ENCODE results near the gene VSIG2.

VSIG2 gene

DNA sequence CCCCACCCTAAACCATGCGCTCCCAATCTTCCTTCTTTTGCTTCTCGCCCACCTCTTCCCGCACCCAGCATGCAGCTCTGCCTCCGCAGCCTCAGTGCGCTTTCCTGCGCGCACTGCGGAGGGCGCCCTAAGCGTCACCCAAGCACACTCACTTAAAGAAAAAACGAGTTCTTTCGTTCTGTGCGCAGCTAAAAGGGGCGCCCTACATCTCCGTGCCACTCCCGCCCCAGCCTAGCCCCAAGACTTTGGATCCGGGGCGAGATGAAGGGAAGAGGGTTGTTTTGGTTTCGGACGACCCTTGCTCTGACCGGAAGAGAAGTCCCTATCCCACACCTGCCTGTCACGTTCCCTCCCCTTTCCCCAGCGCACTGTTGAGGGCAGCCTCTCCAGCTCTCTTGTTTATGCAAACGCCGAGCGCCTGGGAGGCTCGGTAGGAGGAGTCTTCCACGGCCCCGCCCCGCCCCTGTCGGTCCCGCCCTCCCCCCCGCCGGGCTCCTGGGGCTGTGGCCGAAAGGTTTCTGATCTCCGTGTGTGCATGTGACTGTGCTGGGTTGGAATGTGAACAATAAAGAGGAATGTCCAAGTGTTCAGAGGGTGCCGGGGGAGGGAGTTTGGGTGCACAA, 5.3 kb downstream of the VSIG2 start:
- H3K4me3 ChIP-seq (ENCODE audit: insufficient read length, low read depth) = peak overlapping the region; percentile 65
- peak; percentile 72 for DNase-seq (ENCODE audit: low read depth, low spot score)
- peaks cover 9% of the 10 kb centered on the region for H3K4me1 ChIP-seq (ENCODE audit: insufficient read depth, insufficient read length)
- no peaks in the 10 kb centered on the region for H3K9me3 ChIP-seq (ENCODE audit: insufficient read depth, low read length)
- H3K9ac ChIP-seq (ENCODE audit: insufficient read length, low read depth) = peak overlapping the region; percentile 78
- TF ChIP-seq YY1 (IDR thresholded peaks at IDR 0.05; ENCODE audit: insufficient read depth, insufficient read length) (no peak), SUZ12 (IDR thresholded peaks at IDR 0.05; ENCODE audit: extremely low read depth, insufficient read depth, insufficient read length) (no peak), ZNF274 (IDR thresholded peaks at IDR 0.05; ENCODE audit: low read depth, low read length) (no peak)
- H3K36me3 ChIP-seq (ENCODE audit: insufficient read depth, insufficient read length, low read length) = no peaks in the 10 kb centered on the region
- H3K27me3 ChIP-seq (ENCODE audit: insufficient read depth, insufficient read length) = peaks cover 60% of the 10 kb centered on the region

DNA sequence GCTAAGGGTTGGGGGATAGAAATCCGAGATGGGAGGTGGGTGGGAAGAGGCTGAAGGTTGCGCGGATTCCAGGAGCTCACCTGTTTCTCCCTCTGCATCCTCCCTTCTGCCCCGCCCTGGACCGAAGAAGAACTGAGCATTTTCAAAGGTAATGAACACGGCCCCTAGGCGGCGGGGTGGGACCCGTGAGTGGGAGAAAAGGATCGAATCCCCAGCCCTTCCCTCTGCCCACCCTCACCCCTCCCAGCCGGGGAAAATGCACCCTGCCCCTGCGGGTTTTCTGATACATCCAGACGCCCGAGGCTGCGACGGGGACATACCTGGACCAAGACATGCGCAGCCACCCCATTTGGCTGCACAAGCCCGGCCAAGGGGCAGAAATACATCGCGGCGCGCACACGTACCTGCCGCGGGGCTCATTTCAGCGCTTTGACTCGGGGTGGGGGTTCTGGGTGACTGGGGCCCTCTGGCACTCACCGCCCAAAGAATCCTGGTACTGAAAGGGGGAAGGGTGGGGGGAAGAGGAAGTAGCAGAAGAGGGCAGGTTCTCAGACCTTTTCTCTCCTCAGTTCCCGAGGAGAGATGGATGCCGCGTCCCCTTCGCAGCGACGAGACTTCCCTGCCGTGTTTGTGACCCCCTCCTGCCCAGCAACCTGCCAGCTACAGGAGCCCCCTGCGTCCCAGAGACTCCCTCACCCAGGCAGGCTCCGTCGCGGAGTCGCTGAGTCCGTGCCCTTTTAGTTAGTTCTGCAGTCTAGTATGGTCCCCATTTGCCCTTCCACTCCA, 6.0 kb downstream of the VSIG2 start:
- Histone ChIP-seq H3K9me3 (ENCODE audit: insufficient read depth, low read length) (no peaks in the 10 kb centered on the region), H3K4me1 (ENCODE audit: insufficient read depth, insufficient read length) (peaks cover 9% of the 10 kb centered on the region), H3K36me3 (ENCODE audit: insufficient read depth, insufficient read length, low read length) (no peaks in the 10 kb centered on the region), H3K4me3 (ENCODE audit: insufficient read length, low read depth) (peak overlapping the region; percentile 65), H3K27me3 (ENCODE audit: insufficient read depth, insufficient read length) (peaks cover 67% of the 10 kb centered on the region), H3K9ac (ENCODE audit: insufficient read length, low read depth) (peak overlapping the region; percentile 78)
- TF ChIP-seq YY1 (IDR thresholded peaks at IDR 0.05; ENCODE audit: insufficient read depth, insufficient read length) (no peak), ZNF274 (IDR thresholded peaks at IDR 0.05; ENCODE audit: low read depth, low read length) (no peak), SUZ12 (IDR thresholded peaks at IDR 0.05; ENCODE audit: extremely low read depth, insufficient read depth, insufficient read length) (no peak)
- no peak for DNase-seq (ENCODE audit: low read depth, low spot score)

DNA sequence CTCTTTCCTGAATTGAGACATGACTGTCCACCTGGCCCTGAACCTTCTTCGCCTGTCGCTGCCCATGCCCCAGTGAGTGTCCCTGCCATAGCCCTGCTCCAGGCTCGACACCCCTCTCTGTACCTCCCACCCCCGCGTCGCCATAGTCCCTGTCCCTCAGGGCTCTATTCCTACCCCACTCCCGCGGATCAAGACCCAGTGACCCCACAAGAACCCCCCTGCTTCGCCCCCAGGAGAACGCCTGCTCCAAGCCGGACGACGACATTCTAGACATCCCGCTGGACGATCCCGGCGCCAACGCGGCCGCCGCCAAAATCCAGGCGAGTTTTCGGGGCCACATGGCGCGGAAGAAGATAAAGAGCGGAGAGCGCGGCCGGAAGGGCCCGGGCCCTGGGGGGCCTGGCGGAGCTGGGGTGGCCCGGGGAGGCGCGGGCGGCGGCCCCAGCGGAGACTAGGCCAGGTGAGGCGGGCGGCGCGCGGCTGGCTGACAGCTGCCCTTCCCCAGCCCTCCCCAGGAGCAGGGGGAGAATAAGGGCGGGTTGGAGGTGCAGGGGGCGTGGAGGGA, 6.7 kb downstream of the VSIG2 start:
- peaks cover 73% of the 10 kb centered on the region for H3K27me3 ChIP-seq (ENCODE audit: insufficient read depth, insufficient read length)

DNA sequence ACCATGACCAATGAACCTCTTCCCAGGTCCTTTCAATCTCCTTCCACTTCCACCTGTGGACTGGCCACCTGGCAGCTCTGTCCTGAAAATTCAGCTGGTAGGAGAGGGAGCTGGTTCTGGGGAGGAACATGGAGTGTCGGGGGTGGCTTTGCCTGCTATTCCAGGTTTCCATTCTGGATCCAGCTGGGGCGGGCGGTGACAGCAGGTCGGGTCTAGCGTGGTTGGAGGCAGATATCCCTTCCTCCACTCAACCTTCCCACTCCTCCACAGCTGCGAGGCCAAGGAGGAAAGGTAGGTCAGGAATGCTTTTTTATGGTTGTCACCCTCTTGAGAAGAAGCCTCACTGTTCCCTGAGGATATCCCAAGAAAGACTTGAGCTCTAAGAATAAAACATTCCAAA, 9.0 kb downstream of the VSIG2 start:
- Histone ChIP-seq H3K27me3 (ENCODE audit: insufficient read depth, insufficient read length) (peaks cover 86% of the 10 kb centered on the region), H3K4me3 (ENCODE audit: insufficient read length, low read depth) (no peak overlapping the region), H3K4me1 (ENCODE audit: insufficient read depth, insufficient read length) (peaks cover 9% of the 10 kb centered on the region)

More for the DNA sequence above, 6.7 kb downstream of the VSIG2 start:
- Histone ChIP-seq H3K36me3 (ENCODE audit: insufficient read depth, insufficient read length, low read length) (no peaks in the 10 kb centered on the region), H3K4me3 (ENCODE audit: insufficient read length, low read depth) (peak overlapping the region; percentile 65), H3K9me3 (ENCODE audit: insufficient read depth, low read length) (no peaks in the 10 kb centered on the region), H3K9ac (ENCODE audit: insufficient read length, low read depth) (no peak overlapping the region), H3K4me1 (ENCODE audit: insufficient read depth, insufficient read length) (peaks cover 9% of the 10 kb centered on the region)
- no peak for TF ChIP-seq SUZ12 (IDR thresholded peaks at IDR 0.05; ENCODE audit: extremely low read depth, insufficient read depth, insufficient read length)
- DNase-seq (ENCODE audit: low read depth, low spot score) = no peak

DNA sequence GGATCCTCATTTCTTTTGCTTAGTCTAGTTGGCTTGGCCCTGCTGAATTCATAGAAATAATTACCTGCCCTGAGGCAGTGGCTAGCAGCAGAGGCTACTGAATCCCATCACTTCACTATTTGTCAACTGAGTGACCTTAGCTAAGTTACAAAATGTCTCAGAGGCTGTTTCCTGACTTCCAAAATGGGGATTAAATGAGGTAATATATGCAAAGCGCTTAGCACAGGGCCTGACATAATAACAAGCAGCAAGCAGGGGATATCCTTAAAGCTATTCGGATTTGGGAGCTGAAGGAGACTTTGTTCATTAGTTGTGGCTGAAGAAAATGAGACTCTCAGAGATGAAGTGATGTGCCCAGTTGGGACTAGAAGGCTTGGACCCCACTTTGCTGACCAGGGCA, 9.5 kb downstream of the VSIG2 start:
- TF ChIP-seq SUZ12 (IDR thresholded peaks at IDR 0.05; ENCODE audit: extremely low read depth, insufficient read depth, insufficient read length) (no peak), YY1 (IDR thresholded peaks at IDR 0.05; ENCODE audit: insufficient read depth, insufficient read length) (no peak), ZNF274 (IDR thresholded peaks at IDR 0.05; ENCODE audit: low read depth, low read length) (no peak)
- H3K36me3 ChIP-seq (ENCODE audit: insufficient read depth, insufficient read length, low read length) = no peaks in the 10 kb centered on the region
- no peak for DNase-seq (ENCODE audit: low read depth, low spot score)
- no peaks in the 10 kb centered on the region for H3K9me3 ChIP-seq (ENCODE audit: insufficient read depth, low read length)
- H3K4me1 ChIP-seq (ENCODE audit: insufficient read depth, insufficient read length) = peaks cover 8% of the 10 kb centered on the region
- H3K9ac ChIP-seq (ENCODE audit: insufficient read length, low read depth) = no peak overlapping the region
- peaks cover 88% of the 10 kb centered on the region for H3K27me3 ChIP-seq (ENCODE audit: insufficient read depth, insufficient read length)
- no peak overlapping the region for H3K4me3 ChIP-seq (ENCODE audit: insufficient read length, low read depth)

More for the DNA sequence above, 9.0 kb downstream of the VSIG2 start:
- no peak for DNase-seq (ENCODE audit: low read depth, low spot score)
- Histone ChIP-seq H3K9ac (ENCODE audit: insufficient read length, low read depth) (no peak overlapping the region), H3K36me3 (ENCODE audit: insufficient read depth, insufficient read length, low read length) (no peaks in the 10 kb centered on the region), H3K9me3 (ENCODE audit: insufficient read depth, low read length) (no peaks in the 10 kb centered on the region)
- TF ChIP-seq SUZ12 (IDR thresholded peaks at IDR 0.05; ENCODE audit: extremely low read depth, insufficient read depth, insufficient read length) (no peak), YY1 (IDR thresholded peaks at IDR 0.05; ENCODE audit: insufficient read depth, insufficient read length) (no peak), ZNF274 (IDR thresholded peaks at IDR 0.05; ENCODE audit: low read depth, low read length) (no peak)

DNA sequence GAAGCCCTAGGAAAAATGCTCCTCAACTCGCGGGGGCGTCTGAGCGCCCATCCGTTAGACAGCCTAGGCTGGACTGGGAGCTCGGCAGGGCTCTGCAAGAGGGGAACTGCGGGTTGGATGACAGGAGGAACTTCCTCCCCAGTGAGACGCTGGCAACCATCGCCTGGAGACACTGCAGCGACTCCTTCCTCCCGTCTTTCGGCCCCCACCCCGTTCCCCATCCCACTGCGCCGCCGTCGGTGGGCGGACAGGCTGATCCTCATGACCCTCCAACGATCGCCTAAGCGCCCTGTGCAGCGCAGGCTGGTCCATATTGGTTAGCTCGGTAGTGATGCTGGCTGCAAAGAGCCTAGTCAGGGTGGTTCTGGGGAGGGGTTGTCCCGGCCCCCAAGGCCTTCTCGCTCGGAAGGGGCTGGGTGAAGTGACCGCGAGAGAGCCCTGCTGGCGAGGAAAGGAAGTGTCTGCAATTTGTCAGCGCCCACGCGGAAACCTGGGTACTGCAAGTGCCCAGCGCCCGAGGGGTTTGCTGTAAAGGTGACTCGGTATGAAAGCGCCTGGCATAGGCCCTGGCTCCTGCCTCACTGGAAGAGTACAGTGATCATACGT, 11.7 kb downstream of the VSIG2 start:
- peak overlapping the region; percentile 62 for H3K4me3 ChIP-seq (ENCODE audit: insufficient read length, low read depth)
- H3K4me1 ChIP-seq (ENCODE audit: insufficient read depth, insufficient read length) = peaks cover 5% of the 10 kb centered on the region
- H3K36me3 ChIP-seq (ENCODE audit: insufficient read depth, insufficient read length, low read length) = no peaks in the 10 kb centered on the region
- DNase-seq (ENCODE audit: low read depth, low spot score) = no peak
- peaks cover 85% of the 10 kb centered on the region for H3K27me3 ChIP-seq (ENCODE audit: insufficient read depth, insufficient read length)
- H3K9ac ChIP-seq (ENCODE audit: insufficient read length, low read depth) = peak overlapping the region; percentile 62
- no peaks in the 10 kb centered on the region for H3K9me3 ChIP-seq (ENCODE audit: insufficient read depth, low read length)
- no peak for TF ChIP-seq ZNF274 (IDR thresholded peaks at IDR 0.05; ENCODE audit: low read depth, low read length)
- no peak for TF ChIP-seq YY1 (IDR thresholded peaks at IDR 0.05; ENCODE audit: insufficient read depth, insufficient read length)
- TF ChIP-seq SUZ12 (IDR thresholded peaks at IDR 0.05; ENCODE audit: extremely low read depth, insufficient read depth, insufficient read length) = no peak

Measured in NT2/D1 (cell line).